Measurements from ENCODE around the gene BEND3. TPM values are rescaled to one million over a fixed set of nuclear protein-coding genes. Genes with fewer than 3 reads are reported as not detected.
"Not testable (repeated sequence)": the region's sequence is repeated elsewhere in the genome, so short reads cannot be mapped to it uniquely, and the experiment has no call there.

Gene BEND3
- polyA plus RNA-seq, 3 donors = 9.9 to 11.8 (median 11.1) TPM

GRCh38 chr6:107057679-107058078 lies 57.6 kb downstream of the BEND3 start:
- no peak for DNase-seq

- no peak for DNase-seq
These were observed 58.5 kb downstream of the BEND3 start for GRCh38 chr6:107056796-107057195.

- no peak for DNase-seq
These were observed 67.5 kb downstream of the BEND3 start for GRCh38 chr6:107047807-107048206.

- DNase-seq = peak; percentile 69
These were observed 69.3 kb downstream of the BEND3 start for GRCh38 chr6:107045826-107046675.

GRCh38 chr6:107033126-107033525 lies 82.2 kb downstream of the BEND3 start:
- no peak for DNase-seq

- no peak for DNase-seq
These were observed 83.3 kb downstream of the BEND3 start for GRCh38 chr6:107032051-107032450.

GRCh38 chr6:107030151-107030550 lies 85.2 kb downstream of the BEND3 start:
- no peak for DNase-seq

- DNase-seq = no peak
These were observed 88.3 kb downstream of the BEND3 start for GRCh38 chr6:107026965-107027364.

- DNase-seq = no peak
These were observed 93.7 kb downstream of the BEND3 start for GRCh38 chr6:107021446-107022185.

- DNase-seq = no peak
These were observed 95.1 kb downstream of the BEND3 start for GRCh38 chr6:107020239-107020638.

- not testable (repeated sequence) for DNase-seq
These were observed 95.7 kb downstream of the BEND3 start for GRCh38 chr6:107019628-107020027.

- no peak for DNase-seq
These were observed 96.3 kb downstream of the BEND3 start for GRCh38 chr6:107019047-107019446.

Other genes starting within 250 kb of the BEND3 start
- gene CD24, start 140.8 kb downstream of the BEND3 start, polyA plus RNA-seq (ENCODE audit: insufficient read length in 3 of 3) = 1,000 to 10,000 TPM in 2 of 3 donors, 100 to 1,000 TPM in 1; 843 to 1,054 (median 1,043) TPM
- 10 to 100 TPM; 37.5 to 48.5 (median 40.2) TPM for gene MTRES1, start 87.3 kb downstream of the BEND3 start, polyA plus RNA-seq (ENCODE audit: insufficient read length in 3 of 3)